SK-N-SH (cell line): Measurements from ENCODE around the gene PHACTR3. TPM values are rescaled to one million over a fixed set of nuclear protein-coding genes. Genes with fewer than 3 reads are reported as not detected.

ENCODE experiments used
- CTCF ChIA-PET: fragments of 300-600, 350-600 bp; formaldehyde crosslinking; extraction: SDS; loops from one replicate; lab custom pipeline; 2021; lab: Yijun Ruan, JAX
- POLR2A ChIA-PET: fragments of 350-600 bp; sonication (Branson Sonifier 250); formaldehyde crosslinking; extraction: SDS; loops from one replicate; lab custom pipeline; 2020; ENCODE audit warnings: antibody characterized with exemption, inconsistent platforms; lab: Yijun Ruan, JAX
- DNase-seq: peaks from one replicate; pipeline ENCODE4 v3.0.0; 2012
- H2AFZ ChIP-seq: fragments of 200-600 bp; sonication (generic); 2 replicates; pipeline ENCODE4 v1.8.1; 2016; ENCODE audit warnings: antibody characterized with exemption, mild to moderate bottlenecking, low read depth
- H3F3A ChIP-seq: fragments of 200-600 bp; sonication (generic); replicated peaks from 2 replicates; pipeline ENCODE3; 2016; ENCODE audit warnings: antibody characterized with exemption, mild to moderate bottlenecking; ENCODE audit not compliant: insufficient read depth
- H3K27ac ChIP-seq, 2 experiments: fragments of 200-500 bp in 1 of 2; fragments of 200-600 bp in 1 of 2; sonication (Bioruptor generic) in 1 of 2; sonication (generic), shearing (Covaris generic) in 1 of 2; 2 replicates each; pipeline versions ENCODE4 v1.5.1 to v1.6.1; 2014 to 2016; ENCODE audit warnings: low read depth in 2 of 2, inconsistent platforms in 1 of 2, low read length in 1 of 2, mild to moderate bottlenecking in 1 of 2, mixed read lengths in 1 of 2
- H3K27me3 ChIP-seq: fragments of 200-600 bp; sonication (generic), shearing (Covaris generic); 2 replicates; pipeline ENCODE4 v1.6.1; 2016; ENCODE audit warnings: mixed run types; ENCODE audit not compliant: insufficient read depth
- H3K36me3 ChIP-seq, 2 experiments: fragments of 200-500 bp in 1 of 2; fragments of 200-600 bp in 1 of 2; sonication (Bioruptor generic) in 1 of 2; sonication (generic) in 1 of 2; replicated peaks in 1 of 2; 2 replicates each; pipeline versions ENCODE3 to v1.5.1; 2014 to 2016; ENCODE audit warnings: low read length in 1 of 2, mild to moderate bottlenecking in 1 of 2; ENCODE audit not compliant: insufficient read depth in 2 of 2, control insufficient read depth in 1 of 2
- H3K4me1 ChIP-seq, 2 experiments: fragments of 200-500 bp in 1 of 2; fragments of 200-600 bp in 1 of 2; sonication (Bioruptor generic) in 1 of 2; sonication (generic), shearing (Covaris generic) in 1 of 2; 2 replicates each; pipeline versions ENCODE4 v1.5.1 to v1.6.1; 2014 to 2016; ENCODE audit warnings: low read depth in 1 of 2, low read length in 1 of 2, mixed run types in 1 of 2; ENCODE audit not compliant: insufficient read depth in 2 of 2, control insufficient read depth in 1 of 2
- H3K4me2 ChIP-seq: fragments of 200-600 bp; sonication (generic), shearing (Covaris generic); 2 replicates; pipeline ENCODE4 v1.6.1; 2017; ENCODE audit warnings: mixed run types
- H3K4me3 ChIP-seq, 2 experiments: fragments of 200-500 bp in 1 of 2; fragments of 200-600 bp in 1 of 2; sonication (Bioruptor generic) in 1 of 2; sonication (generic), shearing (Covaris generic) in 1 of 2; 2 replicates each; pipeline versions ENCODE4 v1.5.1 to v1.8.1; 2014 to 2016; ENCODE audit warnings: low read depth in 2 of 2, inconsistent platforms in 1 of 2, low read length in 1 of 2, mild to moderate bottlenecking in 1 of 2, mixed read lengths in 1 of 2, moderate library complexity in 1 of 2
- H3K79me2 ChIP-seq: fragments of 200-600 bp; sonication (generic); 2 replicates; pipeline ENCODE4 v1.8.1; 2017; ENCODE audit warnings: mild to moderate bottlenecking; ENCODE audit not compliant: insufficient read depth
- H3K9ac ChIP-seq: fragments of 200-600 bp; sonication (generic); 2 replicates; pipeline ENCODE4 v1.6.1; 2017; ENCODE audit warnings: mixed run types
- H3K9me2 ChIP-seq: fragments of 200-600 bp; sonication (generic); 2 replicates; pipeline ENCODE4 v1.6.1; 2017; ENCODE audit warnings: mixed run types
- H3K9me3 ChIP-seq: fragments of 200-600 bp; sonication (generic); 2 replicates; pipeline ENCODE4 v1.6.1; 2017; ENCODE audit warnings: mixed run types, mild to moderate bottlenecking, moderate library complexity
- H4K20me1 ChIP-seq: fragments of 200-600 bp; sonication (generic); 2 replicates; pipeline ENCODE4 v1.6.1; 2017; ENCODE audit warnings: mild to moderate bottlenecking, mixed run types; ENCODE audit not compliant: insufficient read depth
- CHD2 ChIP-seq: fragments of 150-350 bp; IDR thresholded peaks from 2 replicates; pipeline ENCODE4 v1.6.1; 2018; ENCODE audit warnings: low read length; ENCODE audit not compliant: partially characterized antibody
- GABPA ChIP-seq: IDR thresholded peaks from 2 replicates; pipeline ENCODE4 v1.4.0; 2012; ENCODE audit warnings: low read depth, mild to moderate bottlenecking
- JUND ChIP-seq: IDR thresholded peaks from 2 replicates; pipeline ENCODE4 v1.4.0; 2012
- NFIC ChIP-seq: IDR thresholded peaks from 2 replicates; pipeline ENCODE4 v1.4.0; 2012; ENCODE audit warnings: borderline replicate concordance
- RFX5 ChIP-seq: IDR thresholded peaks from 2 replicates; pipeline ENCODE4 v1.6.1; 2012; ENCODE audit warnings: mild to moderate bottlenecking, improper control_type of control experiment, low read length
- SMC3 ChIP-seq: IDR thresholded peaks from 2 replicates; pipeline ENCODE4 v1.6.1; 2012; ENCODE audit warnings: low read depth, low read length, improper control_type of control experiment
- YY1 ChIP-seq: IDR thresholded peaks from 2 replicates; pipeline ENCODE4 v1.4.0; 2012; ENCODE audit warnings: low read depth, mild to moderate bottlenecking
- WGBS: methylation state at CpG from one replicate; pipeline ENCODE4 v1.1.6; 2017; ENCODE audit warnings: low lambda C conversion rate; 5-methylcytosine and 5-hydroxymethylcytosine counted together
- polyA plus RNA-seq, 3 experiments: library from polyadenylated mRNA; depleted of rRNA; stranded (reverse); fragments of >200 nt; gene quantifications; 2 replicates each; pipeline ENCODE4 v1.2.3, GENCODE V29; 2012
- TF ChIP-seq, protein P1 (sequence below): IDR thresholded peaks from 2 replicates; pipeline ENCODE4; 2012
- TF ChIP-seq, protein P2 (sequence below): fragments of 200-600 bp; sonication (generic); IDR thresholded peaks from 2 replicates; pipeline ENCODE4 v1.6.1; 2017; ENCODE audit warnings: antibody characterized with exemption, mild to moderate bottlenecking, moderate library complexity
- TF ChIP-seq, protein P3 (sequence below): IDR thresholded peaks from 2 replicates; pipeline ENCODE4 v1.4.0; 2012; ENCODE audit warnings: low read depth

PHACTR3 gene
- polyA plus RNA-seq, 1 of the 3 experiments (the other 2 are of a cell fraction): 0.10 TPM

DNA sequence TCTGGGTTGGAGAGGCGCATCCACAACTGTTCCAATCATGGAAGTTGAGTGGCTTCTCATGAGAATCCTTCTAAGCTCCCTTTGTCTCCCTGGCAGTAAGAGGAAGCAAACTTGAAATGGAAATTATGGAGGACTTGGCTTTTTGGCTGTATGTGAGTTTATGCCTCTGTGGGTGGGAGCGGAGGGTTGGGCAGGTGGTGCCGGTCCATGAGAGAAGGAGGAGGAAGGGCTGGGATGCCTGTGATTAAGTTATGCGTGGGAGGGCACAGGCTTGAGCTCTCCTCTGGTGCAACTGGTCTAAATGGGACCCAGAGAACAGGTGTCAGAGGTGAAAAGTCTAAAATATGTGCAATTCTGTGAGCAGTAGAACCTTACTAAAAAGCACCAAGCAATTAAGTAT, 2.2 kb downstream of the PHACTR3 start:
- POLR2A ChIA-PET: interaction anchor here (0.6 kb wide), 1 partner anchor 132 kb away, joined by 3 read pairs; no protein-coding TSS in a partner anchor
- H3K4me1 ChIP-seq: peaks cover 0 to 8% of the 10 kb centered on the region in 2 experiments; a peak in 1 of 4 replicates
- WGBS: 51% methylated on average over 4 of the region's 4 CpGs
- H3K79me2 ChIP-seq: no peaks in the 10 kb centered on the region
- H3F3A ChIP-seq: no peaks in the 10 kb centered on the region
- CTCF ChIA-PET: interaction anchor here (0.9 to 10.7 kb wide), 6 partner anchors 9 to 327 kb away, joined by 3 to 190 read pairs (median 3); partner anchors contain the start of gene SYCP2
- H2AFZ ChIP-seq: no peak overlapping the region
- H3K9ac ChIP-seq: no peak overlapping the region
- H3K27me3 ChIP-seq: peaks cover 16% of the 10 kb centered on the region
- H3K4me2 ChIP-seq: no peak overlapping the region
- H3K27ac ChIP-seq: no peak overlapping the region
- TF ChIP-seq RFX5: no peak
- TF ChIP-seq SMC3: no peak
- no peak for TF ChIP-seq CHD2
- H3K4me3 ChIP-seq: no peak overlapping the region
- no peaks in the 10 kb centered on the region for H3K9me3 ChIP-seq
- no peak for DNase-seq
- no peaks in the 10 kb centered on the region for H3K9me2 ChIP-seq
- H3K36me3 ChIP-seq: no peaks in the 10 kb centered on the region
- no peaks in the 10 kb centered on the region for H4K20me1 ChIP-seq

DNA sequence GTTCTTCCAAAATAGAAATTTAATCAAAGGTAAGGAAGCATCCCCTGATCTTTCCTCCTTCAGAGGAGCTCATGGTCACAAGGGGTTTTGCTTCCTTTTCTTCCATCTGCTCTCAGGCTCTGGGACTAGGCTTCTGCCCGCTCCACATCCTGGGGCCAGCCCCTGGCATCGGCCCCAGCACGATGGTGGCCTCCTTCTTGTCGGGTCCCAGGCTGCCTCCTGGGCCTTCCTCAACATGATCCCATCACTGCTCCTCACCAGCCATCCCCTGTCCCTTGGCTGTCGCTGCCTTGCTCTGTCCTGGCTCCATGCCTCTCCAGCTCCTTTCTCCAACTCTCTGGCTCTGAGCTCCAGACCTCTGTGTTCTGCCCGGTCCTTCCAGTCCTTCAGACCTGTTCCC, 4.1 kb downstream of the PHACTR3 start:
- ChIA-PET POLR2A (no interaction called here), CTCF (interaction anchor here (0.7 to 3.9 kb wide), 5 partner anchors 9 to 143 kb away, joined by 3 to 17 read pairs (median 4); no protein-coding TSS in a partner anchor)
- no peak overlapping the region for H2AFZ ChIP-seq
- no peak overlapping the region for H3K9ac ChIP-seq
- H3K4me2 ChIP-seq: no peak overlapping the region
- H3K79me2 ChIP-seq: no peaks in the 10 kb centered on the region
- H3K4me3 ChIP-seq: no peak overlapping the region
- peaks cover 0 to 8% of the 10 kb centered on the region in 2 experiments; a peak in 1 of 4 replicates for H3K4me1 ChIP-seq
- H4K20me1 ChIP-seq: no peaks in the 10 kb centered on the region
- no peak for TF ChIP-seq NFIC
- no peak for TF ChIP-seq JUND
- TF ChIP-seq, protein P1, sequence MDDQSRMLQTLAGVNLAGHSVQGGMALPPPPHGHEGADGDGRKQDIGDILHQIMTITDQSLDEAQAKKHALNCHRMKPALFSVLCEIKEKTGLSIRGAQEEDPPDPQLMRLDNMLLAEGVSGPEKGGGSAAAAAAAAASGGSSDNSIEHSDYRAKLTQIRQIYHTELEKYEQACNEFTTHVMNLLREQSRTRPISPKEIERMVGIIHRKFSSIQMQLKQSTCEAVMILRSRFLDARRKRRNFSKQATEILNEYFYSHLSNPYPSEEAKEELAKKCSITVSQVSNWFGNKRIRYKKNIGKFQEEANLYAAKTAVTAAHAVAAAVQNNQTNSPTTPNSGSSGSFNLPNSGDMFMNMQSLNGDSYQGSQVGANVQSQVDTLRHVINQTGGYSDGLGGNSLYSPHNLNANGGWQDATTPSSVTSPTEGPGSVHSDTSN: no peak
- TF ChIP-seq, protein P2, sequence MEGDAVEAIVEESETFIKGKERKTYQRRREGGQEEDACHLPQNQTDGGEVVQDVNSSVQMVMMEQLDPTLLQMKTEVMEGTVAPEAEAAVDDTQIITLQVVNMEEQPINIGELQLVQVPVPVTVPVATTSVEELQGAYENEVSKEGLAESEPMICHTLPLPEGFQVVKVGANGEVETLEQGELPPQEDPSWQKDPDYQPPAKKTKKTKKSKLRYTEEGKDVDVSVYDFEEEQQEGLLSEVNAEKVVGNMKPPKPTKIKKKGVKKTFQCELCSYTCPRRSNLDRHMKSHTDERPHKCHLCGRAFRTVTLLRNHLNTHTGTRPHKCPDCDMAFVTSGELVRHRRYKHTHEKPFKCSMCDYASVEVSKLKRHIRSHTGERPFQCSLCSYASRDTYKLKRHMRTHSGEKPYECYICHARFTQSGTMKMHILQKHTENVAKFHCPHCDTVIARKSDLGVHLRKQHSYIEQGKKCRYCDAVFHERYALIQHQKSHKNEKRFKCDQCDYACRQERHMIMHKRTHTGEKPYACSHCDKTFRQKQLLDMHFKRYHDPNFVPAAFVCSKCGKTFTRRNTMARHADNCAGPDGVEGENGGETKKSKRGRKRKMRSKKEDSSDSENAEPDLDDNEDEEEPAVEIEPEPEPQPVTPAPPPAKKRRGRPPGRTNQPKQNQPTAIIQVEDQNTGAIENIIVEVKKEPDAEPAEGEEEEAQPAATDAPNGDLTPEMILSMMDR: no peak
- TF ChIP-seq CHD2: no peak
- no peak for TF ChIP-seq YY1
- TF ChIP-seq, protein P3, sequence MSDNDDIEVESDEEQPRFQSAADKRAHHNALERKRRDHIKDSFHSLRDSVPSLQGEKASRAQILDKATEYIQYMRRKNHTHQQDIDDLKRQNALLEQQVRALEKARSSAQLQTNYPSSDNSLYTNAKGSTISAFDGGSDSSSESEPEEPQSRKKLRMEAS: no peak
- no peak for TF ChIP-seq SMC3
- no peak for TF ChIP-seq GABPA
- TF ChIP-seq RFX5: no peak
- peaks cover 16% of the 10 kb centered on the region for H3K27me3 ChIP-seq
- WGBS: 21% methylated on average over 6 of the region's 6 CpGs
- DNase-seq: no peak
- no peaks in the 10 kb centered on the region for H3F3A ChIP-seq
- no peaks in the 10 kb centered on the region for H3K36me3 ChIP-seq
- no peaks in the 10 kb centered on the region for H3K9me2 ChIP-seq
- no peak overlapping the region for H3K27ac ChIP-seq
- no peaks in the 10 kb centered on the region for H3K9me3 ChIP-seq
